Body of pancreas (tissue), 4 donors: ENCODE measurements around the gene RBM20.

Experiments
- CTCF ChIP-seq, 7 experiments: fragments of 450-650 bp in 4 of 7; fragments of 200-600 bp in 3 of 7; sonication (generic) in 3 of 7; IDR thresholded peaks; one replicate each; pipeline ENCODE4 v1.5.1; 2016 to 2019; ENCODE audit warnings: antibody characterized with exemption in 7 of 7
- POLR2A ChIP-seq, 3 donors: fragments of 450-650 bp; IDR thresholded peaks; one replicate each; pipeline ENCODE4 v1.6.1; 2016; ENCODE audit warnings: antibody characterized with exemption in 3 of 3, mild to moderate bottlenecking in 2 of 3

- TF ChIP-seq CTCF (IDR thresholded peaks at IDR 0.05) (no peak), POLR2A (IDR thresholded peaks at IDR 0.05) (no peak)
Measured at GRCh38 chr10:110808123-110808522, 164.0 kb downstream of the RBM20 start.
